GM18526 (cell line): ENCODE measurements around the gene IDI1.

Experiments
- POLR2A ChIP-seq: IDR thresholded peaks from 3 replicates; pipeline ENCODE4 v1.6.1; 2011; ENCODE audit not compliant: insufficient read length; ENCODE audit errors: extremely low read depth

IDI1 gene

DNA sequence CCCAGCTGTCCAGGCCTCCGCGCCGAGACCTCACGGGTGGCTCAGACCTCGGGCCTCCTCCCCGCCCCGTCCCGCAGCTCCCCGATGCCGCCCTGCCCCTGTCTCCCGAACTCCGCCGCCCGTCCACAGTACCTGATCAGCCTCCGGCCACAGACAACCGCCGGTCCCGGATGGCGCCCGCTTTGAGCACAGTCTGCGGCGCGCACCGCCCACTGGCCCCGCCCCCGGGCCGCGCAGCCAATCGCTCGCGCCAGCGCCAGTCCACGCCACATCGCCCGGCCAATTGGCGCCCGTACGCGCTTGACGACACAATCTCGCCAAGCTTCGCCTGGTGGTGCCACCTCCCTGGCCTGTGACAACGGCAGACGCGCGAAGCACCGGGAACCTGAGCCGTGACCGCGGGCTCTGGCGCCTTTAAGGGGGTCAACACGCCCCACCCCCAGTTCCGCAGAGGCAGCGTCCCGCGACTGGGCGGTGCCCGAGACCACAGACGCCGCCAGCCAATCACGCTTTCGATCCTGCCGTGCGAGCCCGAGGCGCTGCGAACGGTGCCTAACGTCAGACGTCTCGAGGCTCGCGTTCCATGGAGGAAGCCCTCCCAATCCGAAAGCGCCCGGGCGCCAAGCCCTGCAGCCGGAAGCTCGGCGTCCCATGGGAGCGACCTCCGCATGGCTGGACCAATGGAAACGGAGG is at the start of gene IDI1:
Gene IDI1, minus strand, starts transcription at position 388 of the 693 bp plus-strand sequence. Its CDS starts 116 bp downstream, at position 272.
- peak; percentile 99 for TF ChIP-seq POLR2A

DNA sequence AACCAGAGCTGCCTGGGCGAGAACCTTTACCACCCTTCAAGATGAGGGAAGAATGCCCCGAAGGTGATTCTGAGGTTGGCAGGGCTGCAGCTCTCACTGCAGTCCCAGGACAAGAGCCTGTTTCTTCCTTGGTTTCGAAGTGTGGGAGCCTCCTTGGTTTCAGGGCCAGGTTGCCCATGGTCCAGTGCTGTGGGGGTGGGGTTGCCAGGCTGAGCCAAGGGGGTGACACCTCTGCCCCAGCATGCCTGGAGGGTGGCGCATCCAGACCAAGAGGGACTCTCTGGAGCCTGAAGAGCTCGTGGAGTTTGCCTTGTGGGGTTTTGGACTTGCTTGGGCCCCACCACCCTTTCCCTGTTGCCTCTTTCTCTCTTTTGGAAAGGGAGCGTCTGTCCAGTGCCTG is 48.5 kb upstream of the IDI1 start:
- no peak for TF ChIP-seq POLR2A

DNA sequence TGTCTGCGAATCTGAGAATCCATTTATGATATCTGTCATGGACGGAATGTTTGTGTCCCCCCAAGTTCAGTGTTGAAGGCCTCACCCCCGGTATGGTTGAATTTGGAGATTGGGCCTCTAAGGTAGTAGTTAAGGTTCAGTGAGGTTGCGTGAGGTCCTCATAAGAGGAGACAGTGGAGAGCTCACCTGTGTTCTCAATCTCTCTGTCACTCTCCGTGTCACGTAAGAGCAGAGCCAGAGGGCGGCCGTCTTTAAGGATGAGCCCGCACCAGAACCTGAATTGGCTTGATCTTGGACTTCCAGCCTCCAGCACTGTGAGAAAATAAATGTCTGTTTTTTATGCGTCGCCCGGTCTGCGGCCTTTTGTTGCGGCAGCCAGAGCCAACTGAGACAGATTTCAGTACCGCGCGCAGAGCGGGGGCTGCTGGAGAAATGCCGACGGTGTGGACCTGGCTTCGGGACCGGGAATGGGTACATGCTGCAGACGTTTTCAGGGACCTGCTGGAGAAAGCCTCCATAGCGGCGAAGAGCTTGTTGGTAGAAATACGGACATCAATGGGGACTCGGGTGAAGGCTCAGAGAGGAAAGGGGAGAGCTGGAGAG is 47.5 kb upstream of the IDI1 start:
- no peak for TF ChIP-seq POLR2A

DNA sequence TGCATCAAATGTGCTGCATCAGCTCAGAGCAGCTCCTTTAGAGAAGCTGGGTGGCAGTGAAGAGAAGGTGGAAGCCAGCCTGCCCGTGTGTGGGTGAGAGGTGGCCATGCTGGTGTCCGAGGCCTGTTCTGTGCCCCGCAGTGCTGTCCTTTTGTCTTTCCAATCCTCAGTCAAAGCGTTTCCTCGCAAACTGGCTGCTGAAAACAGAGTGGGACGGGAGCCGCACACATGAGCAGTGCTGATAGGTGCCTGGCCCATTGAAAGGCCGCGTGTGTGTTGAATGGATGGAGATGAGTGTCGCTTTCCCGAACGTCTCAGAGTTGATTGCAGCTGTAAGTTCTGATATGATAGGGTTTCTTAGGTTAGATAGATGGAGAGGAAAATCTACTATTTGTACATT is 46.6 kb upstream of the IDI1 start:
- TF ChIP-seq POLR2A = no peak

DNA sequence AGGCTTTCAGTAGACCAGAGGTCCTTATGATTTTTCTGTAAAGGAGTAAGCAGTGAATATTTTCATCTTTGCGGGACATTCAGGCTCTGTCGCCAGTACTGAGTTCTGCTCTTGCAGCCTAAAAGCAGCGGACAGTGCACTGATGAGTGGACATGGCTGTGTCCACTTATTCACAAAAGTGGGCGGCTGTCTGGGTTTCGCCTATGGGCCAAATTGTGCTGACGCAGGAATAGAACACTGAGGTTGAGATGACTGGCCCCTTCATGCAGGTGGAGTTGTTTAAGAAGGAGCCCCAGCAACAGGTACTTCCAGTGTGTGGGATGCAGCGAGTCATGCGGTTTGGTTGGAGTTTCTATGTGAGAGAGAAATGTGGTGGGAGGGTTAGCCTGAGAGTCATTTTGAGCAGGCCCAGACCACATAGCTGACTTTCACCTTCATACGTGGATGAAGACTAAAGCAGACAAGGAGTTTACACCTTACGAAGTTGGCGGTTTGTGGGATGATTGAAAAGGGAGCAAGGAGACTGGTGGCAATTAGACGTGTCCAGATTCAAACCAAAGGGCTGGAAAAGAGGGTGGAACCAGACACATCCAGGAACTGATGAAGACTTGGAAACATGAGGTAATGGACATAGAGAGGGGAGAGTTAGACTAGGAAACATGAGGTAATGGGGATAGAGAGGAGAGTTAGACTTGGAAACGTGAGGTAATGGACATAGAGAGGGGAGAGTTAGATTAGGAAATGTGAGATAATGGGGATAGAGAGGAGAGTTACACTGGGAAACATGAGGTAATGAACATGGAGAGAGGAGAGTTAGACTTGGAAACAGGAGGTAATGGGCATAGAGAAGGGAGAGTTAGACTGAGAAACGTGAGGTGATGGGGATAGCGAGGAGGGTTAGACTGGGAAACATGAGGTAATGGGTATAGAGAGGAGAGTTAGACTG is 45.5 kb upstream of the IDI1 start:
- TF ChIP-seq POLR2A = no peak

DNA sequence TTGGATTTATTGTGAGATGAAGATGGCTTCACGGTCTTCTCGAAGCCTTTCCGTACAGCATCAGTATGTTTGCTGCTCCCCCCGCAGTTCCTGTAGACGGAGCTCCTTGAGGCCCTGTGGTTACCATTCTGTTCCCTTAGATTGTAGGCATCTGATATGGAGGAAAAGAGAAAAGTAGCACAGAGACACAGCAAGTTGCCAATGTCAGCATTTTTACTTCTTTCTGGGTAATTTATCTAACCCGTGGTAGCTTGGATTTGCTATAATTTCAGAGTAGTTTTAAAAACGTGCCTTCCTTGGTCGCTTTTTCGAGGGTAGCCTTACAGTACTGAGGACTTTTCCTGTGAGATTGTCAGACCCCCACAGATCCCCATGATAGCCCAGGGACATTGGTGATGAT is 44.8 kb upstream of the IDI1 start:
- TF ChIP-seq POLR2A = no peak

DNA sequence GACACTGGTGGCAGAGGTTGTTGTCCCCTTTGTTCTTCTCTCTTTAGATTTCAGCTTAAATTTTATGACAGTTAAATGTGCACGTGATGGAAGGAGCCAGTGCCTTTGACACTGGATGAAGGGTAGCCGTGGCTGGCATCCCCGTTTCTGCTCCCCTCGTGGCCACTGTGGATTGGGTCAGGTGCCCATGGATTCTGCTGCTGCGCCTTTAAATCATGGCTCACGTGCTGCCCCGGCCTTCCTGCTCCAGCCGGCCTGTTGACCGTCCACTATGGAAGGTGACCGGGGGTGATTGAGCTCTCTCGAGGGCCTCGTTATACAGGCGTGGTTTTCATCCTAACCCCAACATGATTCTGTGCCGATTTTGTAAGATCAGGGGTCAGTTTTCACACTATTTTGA is 41.8 kb upstream of the IDI1 start:
- no peak for TF ChIP-seq POLR2A

DNA sequence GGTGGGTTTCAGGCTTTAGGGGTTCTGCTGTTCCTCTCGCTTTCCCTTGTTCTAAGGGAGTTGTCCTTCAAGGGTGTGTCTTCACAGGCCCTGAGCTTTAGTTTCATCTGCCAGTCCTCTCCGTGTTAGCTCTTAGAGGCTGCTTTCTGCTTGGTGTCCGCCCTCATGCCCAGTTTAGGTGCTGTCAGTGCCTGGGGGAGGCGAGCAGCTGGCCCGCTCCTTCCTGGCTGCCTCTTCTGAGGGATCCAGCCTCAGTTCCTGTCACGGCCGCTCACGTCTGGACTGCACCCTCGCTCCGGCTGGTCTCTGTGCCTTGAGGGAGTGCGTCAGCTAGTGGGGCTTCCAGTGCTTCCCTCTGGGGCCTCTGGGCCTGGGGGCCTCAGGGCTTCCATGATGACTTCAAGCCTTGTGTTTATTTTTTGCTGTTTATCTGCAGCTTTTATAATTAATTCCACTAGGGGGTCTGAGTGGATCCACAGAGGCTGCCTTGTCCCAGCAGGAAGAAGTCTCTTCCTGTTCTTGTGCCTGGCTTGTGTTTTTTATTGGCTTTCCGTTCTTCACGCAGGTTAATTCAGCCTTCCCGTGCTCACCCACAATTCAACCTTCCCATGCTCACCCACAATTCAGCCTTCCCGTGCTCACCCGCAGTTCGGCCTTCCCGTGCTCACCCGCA is 40.2 kb upstream of the IDI1 start:
- TF ChIP-seq POLR2A = no peak

DNA sequence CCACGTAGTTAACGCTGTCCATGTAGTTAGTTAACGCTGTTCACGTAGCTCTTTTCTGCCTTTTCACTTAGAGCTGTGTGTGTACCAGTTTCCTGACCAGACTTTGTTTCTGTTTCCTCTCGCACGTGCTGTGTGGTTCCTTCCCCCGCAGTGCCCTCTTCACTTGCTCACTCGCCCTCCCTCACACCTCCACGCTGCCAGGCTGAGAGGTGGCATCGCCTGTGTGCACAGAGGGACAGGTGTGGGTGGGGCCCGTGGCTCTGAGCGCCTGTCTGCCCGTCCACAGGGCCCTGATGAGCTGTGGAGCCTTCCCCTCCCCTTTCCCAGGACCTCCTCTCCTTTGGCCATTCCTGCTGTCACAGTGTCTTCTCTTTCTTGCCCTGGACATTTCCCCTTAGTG is 37.9 kb upstream of the IDI1 start:
- no peak for TF ChIP-seq POLR2A

DNA sequence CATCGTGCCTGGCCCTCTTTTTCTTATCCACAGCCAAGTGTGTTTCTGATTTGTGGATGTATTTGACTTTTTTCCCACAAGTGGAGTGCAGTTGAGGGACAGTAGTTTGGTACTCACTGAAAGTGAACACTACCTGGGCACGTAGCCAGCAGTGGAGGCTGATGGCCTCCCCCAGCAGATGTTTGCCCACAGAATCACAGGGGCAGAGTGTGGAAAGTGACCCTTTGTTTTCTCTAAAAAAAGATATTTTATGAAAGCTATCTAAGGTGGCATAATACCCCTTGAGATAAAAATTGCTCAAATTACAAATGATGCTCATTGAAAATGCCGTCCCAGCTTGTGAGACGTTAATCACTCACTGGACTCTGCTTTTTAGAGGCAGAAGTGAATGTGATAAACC is 36.3 kb upstream of the IDI1 start:
- TF ChIP-seq POLR2A = no peak

DNA sequence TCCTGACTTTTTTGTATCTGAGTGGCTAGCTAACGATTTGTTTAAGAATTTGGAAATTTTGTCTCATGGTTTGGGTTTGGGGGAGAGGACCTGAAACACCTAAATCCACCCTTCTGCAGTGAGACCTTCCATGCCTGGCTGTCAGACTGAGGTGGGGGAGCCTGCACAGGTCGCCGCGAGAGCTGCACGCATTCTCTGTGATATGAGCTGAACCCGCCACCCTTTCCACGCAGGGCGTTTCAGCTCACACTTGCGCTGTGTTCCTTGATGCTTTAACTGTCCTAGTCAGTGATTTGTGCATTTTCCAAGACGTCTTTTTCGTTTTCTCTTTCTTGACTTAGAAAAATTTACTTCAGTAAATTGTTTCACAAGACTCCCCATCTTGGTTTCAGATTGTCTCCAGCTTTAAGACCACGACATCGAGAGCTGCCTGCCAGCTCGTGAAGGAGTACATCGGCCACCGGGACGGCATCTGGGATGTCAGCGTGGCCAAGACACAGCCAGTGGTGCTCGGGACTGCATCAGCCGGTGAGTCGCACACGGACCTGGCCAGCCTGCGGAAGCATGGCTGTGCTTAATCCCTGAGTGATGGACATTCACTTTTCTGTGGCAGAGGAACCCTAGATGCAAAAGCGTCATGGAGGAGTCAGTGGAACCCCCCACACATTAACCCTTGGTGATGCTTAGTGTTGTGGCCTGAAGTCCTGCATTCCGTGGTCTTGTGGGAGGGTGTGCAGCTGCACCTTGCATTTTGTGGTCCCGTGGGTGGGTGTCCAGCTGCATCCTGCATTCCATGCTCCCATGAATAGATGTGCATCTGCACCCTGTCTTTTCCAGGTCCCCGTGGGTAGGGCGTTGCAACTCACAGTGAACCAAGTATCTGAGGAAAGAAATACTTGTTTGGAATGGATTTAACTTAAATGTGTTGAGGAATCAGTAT is 35.4 kb upstream of the IDI1 start:
- TF ChIP-seq POLR2A = no peak

DNA sequence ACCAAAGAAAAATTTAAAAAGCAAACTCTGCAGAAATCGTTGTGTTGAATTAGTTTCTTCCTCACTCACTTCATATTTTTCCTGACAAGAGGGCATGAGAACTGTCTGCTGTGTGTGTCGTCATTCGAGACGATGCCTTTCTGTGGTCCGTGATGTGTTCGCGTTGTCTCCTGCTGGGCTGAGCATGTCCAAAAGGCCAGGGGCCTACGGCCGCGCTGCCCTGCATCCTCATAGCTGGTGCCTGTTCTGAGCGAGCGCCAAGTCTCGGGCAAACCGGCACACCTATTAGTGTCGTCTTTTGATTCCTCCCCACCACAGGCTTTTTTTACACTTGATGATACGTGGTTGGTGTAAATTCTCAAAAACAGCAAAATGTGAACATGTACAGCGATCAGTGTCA is 34.7 kb upstream of the IDI1 start:
- no peak for TF ChIP-seq POLR2A

DNA sequence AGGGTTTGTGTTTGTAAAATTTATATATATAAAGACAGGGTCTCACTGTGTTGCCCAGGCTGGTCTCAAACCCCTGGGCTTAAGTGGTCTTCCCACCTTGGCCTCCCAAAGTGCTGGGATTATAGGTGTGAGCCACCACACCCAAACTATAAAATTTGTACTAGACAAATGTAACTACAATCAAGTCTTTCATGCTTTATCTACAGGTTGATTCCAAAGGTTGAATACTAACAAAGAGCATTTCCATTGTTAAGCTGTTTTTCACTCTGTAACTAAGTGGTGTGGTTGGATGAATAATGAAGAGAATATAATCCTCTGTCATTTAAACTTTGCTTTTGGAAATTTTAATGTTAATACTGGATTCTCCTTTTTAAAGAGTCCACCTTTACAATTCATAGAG is 29.7 kb upstream of the IDI1 start:
- no peak for TF ChIP-seq POLR2A

DNA sequence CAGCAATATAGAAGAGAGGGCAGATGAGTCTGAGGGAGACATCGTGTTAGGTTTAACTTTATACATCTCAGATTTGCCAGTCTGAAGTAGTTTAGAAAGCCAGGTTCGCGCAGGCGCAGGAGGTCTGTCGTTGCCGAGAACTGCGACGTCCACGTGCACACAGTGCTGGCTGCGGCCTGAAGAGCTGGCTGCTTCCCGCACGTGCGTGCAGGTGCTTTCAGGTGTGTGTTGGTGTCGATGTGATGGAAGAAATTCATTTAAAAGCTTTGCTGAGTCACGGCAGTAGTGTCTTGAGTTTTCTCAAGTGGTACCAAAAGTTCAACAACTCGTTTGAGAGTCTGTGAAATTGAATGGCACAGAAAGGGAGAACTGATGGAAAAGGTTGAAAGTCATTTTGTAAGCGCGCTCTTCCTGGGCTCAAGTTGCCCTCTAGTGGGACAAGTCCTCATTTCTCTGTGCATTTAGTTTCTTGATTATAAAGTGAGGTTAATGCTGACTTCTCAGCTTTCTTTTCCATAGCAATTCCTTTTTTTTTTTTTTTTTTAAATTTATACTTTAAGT is 25.9 kb upstream of the IDI1 start:
- no peak for TF ChIP-seq POLR2A
